LNCaP clone FGC (cell line): ENCODE results near the gene IFNLR1.
"Not testable (repeated sequence)": the region's sequence is repeated elsewhere in the genome, so short reads cannot be mapped to it uniquely, and the experiment has no call there.

Source experiments
- DNase-seq: peaks from one replicate; pipeline ENCODE4 v3.0.0-alpha.2; 2011; ENCODE audit warnings: low read depth
- H3K4me3 ChIP-seq: 2 replicates; pipeline ENCODE4 v1.5.1; 2011; ENCODE audit warnings: mild to moderate bottlenecking, low read depth, low read length, control low read depth
- TF ChIP-seq, protein P1 (sequence below): IDR thresholded peaks from 2 replicates; pipeline ENCODE4 v1.5.1; 2012; ENCODE audit warnings: mild to moderate bottlenecking; ENCODE audit not compliant: control insufficient read depth, insufficient read depth; ENCODE audit errors: extremely low read depth

IFNLR1 gene

DNA sequence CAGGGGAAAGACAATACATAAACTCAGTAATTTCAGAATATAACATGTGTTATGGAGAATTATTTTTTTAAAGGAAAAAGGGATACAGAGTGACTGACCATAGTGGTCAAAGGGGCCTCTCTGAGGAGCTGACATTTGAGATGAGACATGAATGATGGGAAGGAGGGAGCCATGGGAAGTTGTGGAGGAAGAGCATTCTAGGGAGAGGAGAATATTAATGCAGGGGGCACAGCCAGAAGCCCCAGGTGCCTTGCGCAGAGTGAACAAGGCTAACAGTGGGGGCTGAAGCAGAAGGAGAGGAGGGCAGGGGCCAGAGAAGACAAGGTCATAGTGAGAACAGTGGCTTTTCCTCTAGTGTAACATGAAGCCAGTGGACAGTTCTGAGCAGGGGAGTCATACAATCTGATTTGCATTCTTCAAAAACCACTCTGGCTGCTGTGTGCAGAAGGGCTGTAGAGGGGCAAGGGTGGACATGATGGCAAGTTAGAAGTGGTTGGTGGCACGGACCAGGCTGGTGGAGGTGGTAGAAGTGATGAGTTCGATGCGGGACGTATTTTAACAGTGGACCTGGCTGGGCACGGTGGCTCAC lies 28.2 kb upstream of the IFNLR1 start:
- DNase-seq, result no peak
- H3K4me3 ChIP-seq, result no peak overlapping the region
- TF ChIP-seq, protein P1, sequence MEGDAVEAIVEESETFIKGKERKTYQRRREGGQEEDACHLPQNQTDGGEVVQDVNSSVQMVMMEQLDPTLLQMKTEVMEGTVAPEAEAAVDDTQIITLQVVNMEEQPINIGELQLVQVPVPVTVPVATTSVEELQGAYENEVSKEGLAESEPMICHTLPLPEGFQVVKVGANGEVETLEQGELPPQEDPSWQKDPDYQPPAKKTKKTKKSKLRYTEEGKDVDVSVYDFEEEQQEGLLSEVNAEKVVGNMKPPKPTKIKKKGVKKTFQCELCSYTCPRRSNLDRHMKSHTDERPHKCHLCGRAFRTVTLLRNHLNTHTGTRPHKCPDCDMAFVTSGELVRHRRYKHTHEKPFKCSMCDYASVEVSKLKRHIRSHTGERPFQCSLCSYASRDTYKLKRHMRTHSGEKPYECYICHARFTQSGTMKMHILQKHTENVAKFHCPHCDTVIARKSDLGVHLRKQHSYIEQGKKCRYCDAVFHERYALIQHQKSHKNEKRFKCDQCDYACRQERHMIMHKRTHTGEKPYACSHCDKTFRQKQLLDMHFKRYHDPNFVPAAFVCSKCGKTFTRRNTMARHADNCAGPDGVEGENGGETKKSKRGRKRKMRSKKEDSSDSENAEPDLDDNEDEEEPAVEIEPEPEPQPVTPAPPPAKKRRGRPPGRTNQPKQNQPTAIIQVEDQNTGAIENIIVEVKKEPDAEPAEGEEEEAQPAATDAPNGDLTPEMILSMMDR, result no peak

DNA sequence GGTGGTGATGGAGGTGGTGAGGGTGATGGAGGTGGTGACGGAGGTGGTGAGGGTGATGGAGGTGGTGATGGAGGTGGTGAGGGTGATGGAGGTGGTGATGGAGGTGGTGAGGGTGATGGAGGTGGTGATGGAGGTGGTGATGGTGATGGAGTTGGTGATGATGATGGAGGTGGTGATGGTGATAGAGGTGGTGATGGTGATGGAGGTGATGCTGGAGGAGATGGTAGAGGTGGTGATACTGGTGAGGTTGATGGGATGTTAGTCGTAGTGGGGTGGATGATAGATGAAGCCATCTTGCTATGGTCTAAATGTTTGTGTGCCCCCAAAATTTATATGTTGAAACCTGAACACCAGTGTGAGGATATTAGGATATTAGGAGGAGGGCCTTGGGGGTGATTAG lies 25.3 kb upstream of the IFNLR1 start:
- H3K4me3 ChIP-seq, result no peak overlapping the region
- no peak for DNase-seq
- TF ChIP-seq, protein P1, result no peak

DNA sequence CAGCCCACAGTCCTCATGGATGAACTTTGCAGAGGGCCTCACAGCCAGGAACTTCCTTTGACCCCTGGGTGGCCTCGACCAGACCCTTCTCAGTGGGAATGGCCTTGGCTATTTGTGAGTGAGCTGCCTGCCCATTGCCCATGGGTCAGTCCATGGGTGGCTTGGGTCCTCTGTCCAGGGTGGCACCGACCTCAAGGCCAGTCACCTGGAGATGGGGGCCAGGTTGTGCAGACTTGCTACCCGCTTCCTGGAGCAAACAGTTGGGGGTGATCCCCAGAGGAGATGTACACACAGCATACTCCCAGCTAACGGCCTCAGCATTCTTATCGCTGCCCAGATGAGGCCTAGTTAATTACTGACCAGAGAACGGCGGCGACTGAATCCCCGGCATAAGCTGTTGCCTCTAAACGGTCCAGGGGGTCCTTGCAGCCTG lies 23.1 kb upstream of the IFNLR1 start:
- no peak for DNase-seq
- TF ChIP-seq, protein P1, result no peak
- no peak overlapping the region for H3K4me3 ChIP-seq

DNA sequence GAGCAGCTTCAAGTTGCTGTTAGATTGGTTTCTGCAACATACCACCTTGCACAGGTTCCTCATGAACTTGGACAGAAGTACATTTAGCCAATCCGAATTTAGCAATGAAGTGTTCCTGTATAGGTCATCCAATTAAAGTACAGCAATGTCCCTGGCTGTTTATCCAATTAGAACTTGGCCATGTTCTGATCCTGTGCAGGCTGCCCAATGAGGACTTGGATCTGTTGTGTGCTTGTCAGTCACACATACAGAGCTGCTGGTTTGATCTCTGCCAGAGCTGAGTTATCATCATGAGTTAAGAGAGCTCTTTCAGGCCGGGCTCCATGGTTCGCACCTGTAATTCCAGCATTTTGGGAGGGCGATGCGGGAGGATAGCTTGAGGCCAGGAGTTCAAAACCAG lies 22.0 kb upstream of the IFNLR1 start:
- no peak for DNase-seq
- TF ChIP-seq, protein P1, result no peak
- H3K4me3 ChIP-seq, result no peak overlapping the region

DNA sequence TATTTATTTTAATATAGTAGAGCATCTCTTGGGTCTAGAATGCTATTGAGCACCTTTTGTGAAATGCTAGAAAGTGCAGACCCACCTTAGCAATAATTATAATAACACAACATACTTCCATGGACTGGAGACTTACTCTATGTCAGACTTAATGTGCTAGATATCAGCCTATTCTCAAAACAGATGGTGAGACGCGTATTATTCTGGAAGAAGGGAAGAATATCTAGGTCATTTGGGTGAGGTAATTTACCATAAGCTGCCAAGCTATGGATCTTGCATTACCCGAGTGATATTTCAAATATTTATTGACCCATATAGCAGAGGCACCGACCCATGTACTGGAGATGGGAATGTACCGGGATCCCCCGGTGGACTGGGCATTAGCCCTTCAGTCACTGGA lies 20.6 kb upstream of the IFNLR1 start:
- TF ChIP-seq, protein P1, result no peak
- H3K4me3 ChIP-seq, result no peak overlapping the region
- DNase-seq, result no peak

DNA sequence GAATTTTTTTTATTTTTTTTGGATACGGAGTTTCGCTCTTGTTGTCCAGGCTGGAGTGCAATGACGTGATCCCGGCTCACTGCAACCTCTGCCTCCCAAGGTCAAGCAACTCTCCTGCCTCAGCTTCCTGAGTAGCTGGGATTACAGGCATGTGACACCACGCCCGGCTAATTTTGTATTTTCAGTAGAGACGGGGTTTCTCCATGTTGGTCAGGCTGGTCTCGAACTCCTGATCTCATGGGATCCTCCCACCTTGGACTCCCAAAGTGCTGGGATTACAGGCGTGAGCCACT lies 20.3 kb upstream of the IFNLR1 start:
- H3K4me3 ChIP-seq, DNase-seq: not testable (repeated sequence)

DNA sequence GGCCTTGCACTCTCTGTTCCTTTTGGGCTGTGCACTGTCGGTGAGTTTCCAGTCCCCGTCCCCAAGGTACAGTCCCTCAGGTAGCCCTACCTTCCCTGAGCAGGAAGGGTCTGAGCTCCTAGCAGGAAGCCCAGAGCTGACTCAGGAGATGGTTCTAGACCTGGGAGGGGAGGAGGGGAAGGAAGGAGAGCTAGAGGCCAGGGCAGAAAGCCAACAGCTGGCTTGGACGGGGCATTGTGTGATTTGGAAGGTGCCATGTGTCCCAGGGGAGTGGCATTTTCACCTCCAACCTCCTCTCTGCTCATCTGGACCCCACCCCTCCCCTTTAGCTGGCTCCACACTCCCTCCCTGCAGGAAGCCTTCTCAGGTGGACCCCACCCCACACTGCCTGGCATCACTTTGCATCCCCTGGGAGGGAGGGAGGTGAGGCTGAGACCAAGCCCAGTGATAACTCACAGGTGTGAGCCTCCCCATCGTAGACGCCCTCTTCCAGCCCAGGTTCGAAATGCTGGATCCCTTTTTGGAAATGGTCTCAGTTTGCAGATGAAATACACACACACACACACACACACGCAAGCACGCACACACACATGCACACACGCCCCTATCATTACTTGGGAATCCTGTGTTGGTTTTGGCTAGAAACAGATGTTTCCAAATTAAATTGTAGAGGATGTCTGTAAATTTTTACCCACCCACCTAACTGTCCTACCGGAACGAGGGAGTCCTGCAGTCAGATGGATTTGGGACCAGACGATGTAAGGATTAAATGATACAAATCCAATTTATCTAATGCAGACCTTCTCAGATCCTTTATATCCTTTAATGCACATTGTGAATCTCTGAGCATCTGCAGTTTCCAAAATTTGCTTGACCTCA lies 19.7 kb upstream of the IFNLR1 start:
- DNase-seq, result peak; percentile 56
- TF ChIP-seq, protein P1, result no peak
- H3K4me3 ChIP-seq, result no peak overlapping the region
